Kidney epithelial cell (primary cell): Measurements from ENCODE around the gene HS6ST2. TPM values are rescaled to one million over a fixed set of nuclear protein-coding genes. Genes with fewer than 3 reads are reported as not detected.

Experiments
- DNase-seq: peaks from one replicate; pipeline ENCODE4 v3.0.0-alpha.2; 2010; ENCODE audit warnings: low read depth
- H3K27me3 ChIP-seq: 2 replicates; pipeline ENCODE4 v1.6.0; 2011; ENCODE audit warnings: low read length; ENCODE audit not compliant: control insufficient read depth, insufficient read depth
- H3K36me3 ChIP-seq: 2 replicates; pipeline ENCODE4 v1.5.1; 2011; ENCODE audit warnings: low read length; ENCODE audit not compliant: control insufficient read depth, insufficient read depth
- H3K4me3 ChIP-seq: 2 replicates; pipeline ENCODE4 v1.5.1; 2011; ENCODE audit warnings: low read depth, mild to moderate bottlenecking, control low read depth, low read length
- CTCF ChIP-seq: IDR thresholded peaks from 2 replicates; pipeline ENCODE4 v1.5.1; 2011; ENCODE audit warnings: mild to moderate bottlenecking, moderate library complexity, low read length, control low read depth, inconsistent platforms; ENCODE audit not compliant: insufficient read depth, poor library complexity, severe bottlenecking
- total RNA-seq: library from RNA; depleted of rRNA; stranded (reverse); fragments of >200 nt; gene quantifications from 2 replicates; pipeline ENCODE4 v1.2.3, GENCODE V29; 2015

The HS6ST2 gene
- total RNA-seq, 1 donor from 2014 or later = 8.4 TPM

- Histone ChIP-seq H3K27me3 (no peaks in the 10 kb centered on the region), H3K4me3 (no peak overlapping the region), H3K36me3 (no peaks in the 10 kb centered on the region)
- DNase-seq = no peak
- no peak for TF ChIP-seq CTCF
These were observed 281.8 kb downstream of the HS6ST2 start for GRCh38 chrX:132676561-132677186.

GRCh38 chrX:132676102-132676501, 282.3 kb downstream of the HS6ST2 start:
- DNase-seq = no peak
- TF ChIP-seq CTCF = no peak
- H3K36me3 ChIP-seq = no peaks in the 10 kb centered on the region

GRCh38 chrX:132673331-132673730, 285.1 kb downstream of the HS6ST2 start:
- no peak for TF ChIP-seq CTCF
- no peaks in the 10 kb centered on the region for H3K36me3 ChIP-seq
- no peak overlapping the region for H3K4me3 ChIP-seq
- no peak for DNase-seq
- H3K27me3 ChIP-seq = no peaks in the 10 kb centered on the region

More at GRCh38 chrX:132676102-132676501, 282.3 kb downstream of the HS6ST2 start:
- Histone ChIP-seq H3K27me3 (no peaks in the 10 kb centered on the region), H3K4me3 (no peak overlapping the region)

- Histone ChIP-seq H3K4me3 (no peak overlapping the region), H3K27me3 (no peaks in the 10 kb centered on the region), H3K36me3 (no peaks in the 10 kb centered on the region)
- no peak for TF ChIP-seq CTCF
- DNase-seq = no peak
These were observed 287.2 kb downstream of the HS6ST2 start for GRCh38 chrX:132671229-132671641.

GRCh38 chrX:132669142-132669541, 289.3 kb downstream of the HS6ST2 start:
- DNase-seq = no peak
- no peak overlapping the region for H3K4me3 ChIP-seq
- TF ChIP-seq CTCF = no peak
- H3K27me3 ChIP-seq = no peaks in the 10 kb centered on the region
- H3K36me3 ChIP-seq = no peaks in the 10 kb centered on the region

- Histone ChIP-seq H3K36me3 (no peaks in the 10 kb centered on the region), H3K27me3 (no peaks in the 10 kb centered on the region), H3K4me3 (no peak overlapping the region)
- no peak for TF ChIP-seq CTCF
- no peak for DNase-seq
These were observed 290.3 kb downstream of the HS6ST2 start for GRCh38 chrX:132668178-132668577.
